Stimulated activated naive CD4-positive, alpha-beta T cell treated with Interleukin-2 at 50 U/mL for 16 hours (primary cell): ENCODE results near the gene EIF5B.
"Not testable (repeated sequence)": the region's sequence is repeated elsewhere in the genome, so short reads cannot be mapped to it uniquely, and the experiment has no call there.

Experiments used
- DNase-seq: peaks from one replicate; lab custom pipeline; 2025; lab: John Stamatoyannopoulos, UW

The EIF5B gene

DNA sequence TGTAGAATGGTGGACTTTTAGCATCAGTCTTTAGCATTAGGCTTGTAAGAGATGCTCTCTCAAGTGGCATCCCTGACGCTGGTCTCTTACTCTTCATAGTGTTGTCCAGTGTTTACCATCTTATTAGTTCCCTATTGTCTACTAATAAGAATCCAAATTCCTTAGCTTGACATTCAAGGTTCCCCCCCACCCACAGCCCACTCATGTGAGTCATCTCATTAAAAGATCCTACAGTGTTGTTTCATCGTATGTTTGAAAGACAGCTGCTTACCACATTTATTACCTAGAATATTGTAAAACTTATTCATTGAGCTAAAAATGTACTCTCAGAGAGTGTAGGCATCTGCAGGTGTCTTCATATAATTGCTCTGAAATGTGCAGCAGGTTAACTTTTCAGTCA is 28.5 kb downstream of the EIF5B start:
- DNase-seq: no peak

DNA sequence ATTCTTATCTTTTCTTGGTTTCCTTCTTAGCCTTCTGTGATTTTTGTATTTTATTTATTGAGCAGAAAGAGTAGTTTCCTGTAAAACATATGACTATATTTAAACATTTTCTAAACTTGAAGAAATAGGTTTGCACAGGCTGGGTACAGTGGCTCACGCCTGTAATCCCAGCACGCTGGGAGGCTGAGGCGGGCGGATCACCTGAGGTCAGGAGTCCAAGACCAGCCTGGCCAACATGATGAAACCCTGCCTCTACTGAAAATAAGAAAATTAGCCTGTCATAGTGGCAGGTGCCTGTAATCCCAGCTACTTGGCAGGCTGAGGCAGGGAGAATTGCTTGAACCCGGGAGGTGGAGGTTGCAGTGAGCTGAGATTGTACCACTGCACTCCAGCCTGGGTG is 31.7 kb downstream of the EIF5B start:
- not testable (repeated sequence) for DNase-seq

DNA sequence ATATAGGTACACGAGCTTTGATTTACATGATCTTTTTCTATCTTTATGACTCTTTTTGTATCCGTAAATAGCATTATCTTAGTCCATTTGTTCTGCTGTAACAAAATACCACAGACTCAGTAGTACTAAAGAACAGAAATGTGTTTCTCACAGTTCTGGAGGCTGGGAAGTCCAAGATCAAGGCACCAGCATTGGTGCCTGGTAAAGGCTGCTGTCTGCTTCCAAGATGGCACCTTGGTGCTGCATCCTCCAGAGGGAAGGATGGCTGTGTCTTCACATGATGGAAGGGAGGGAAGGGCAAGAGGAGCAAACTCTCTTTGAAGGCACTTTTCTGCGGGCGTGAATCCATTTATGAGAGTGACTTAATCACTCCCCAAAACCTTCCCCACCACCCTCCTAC is 36.0 kb downstream of the EIF5B start:
- DNase-seq: no peak

DNA sequence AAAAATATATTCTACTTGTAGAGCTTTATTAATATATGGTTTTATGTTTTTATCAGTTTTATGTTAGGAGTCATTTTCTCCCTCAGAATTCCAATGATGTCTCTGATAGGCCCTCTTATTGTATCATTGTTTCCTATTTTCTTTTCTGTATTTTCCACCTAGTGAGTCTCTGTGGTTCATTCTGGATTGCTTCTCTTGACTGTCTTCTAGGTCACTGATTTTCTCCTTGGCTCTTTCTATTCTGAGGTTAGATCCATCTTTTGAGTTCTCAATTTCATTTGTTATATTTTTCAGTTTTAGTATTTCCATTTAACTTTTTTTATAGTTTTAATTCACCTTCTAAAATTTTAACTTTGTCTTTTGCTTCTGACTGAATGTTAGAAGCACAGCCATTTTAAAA is 37.6 kb downstream of the EIF5B start:
- DNase-seq: no peak

DNA sequence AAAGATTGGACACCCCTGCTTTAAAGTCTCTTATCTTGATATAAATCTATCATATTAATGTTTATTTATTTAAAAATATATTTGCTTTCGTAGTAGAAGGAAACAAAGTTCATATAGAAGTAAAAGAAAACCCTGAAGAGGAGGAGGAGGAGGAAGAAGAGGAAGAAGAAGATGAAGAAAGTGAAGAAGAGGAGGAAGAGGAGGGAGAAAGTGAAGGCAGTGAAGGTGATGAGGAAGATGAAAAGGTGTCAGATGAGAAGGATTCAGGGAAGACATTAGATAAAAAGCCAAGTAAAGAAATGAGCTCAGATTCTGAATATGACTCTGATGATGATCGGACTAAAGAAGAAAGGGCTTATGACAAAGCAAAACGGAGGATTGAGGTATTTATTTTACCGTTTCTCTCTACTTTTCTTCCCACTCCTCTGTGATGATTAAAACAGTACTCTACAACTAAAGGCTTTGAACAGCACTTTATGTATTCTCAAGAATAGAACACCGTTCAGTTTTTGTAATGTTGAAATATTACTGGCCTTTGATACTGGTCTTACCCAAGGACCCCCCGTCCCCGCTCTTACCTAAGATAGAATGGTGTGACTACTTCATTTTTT is 39.2 kb downstream of the EIF5B start:
- no peak for DNase-seq

DNA sequence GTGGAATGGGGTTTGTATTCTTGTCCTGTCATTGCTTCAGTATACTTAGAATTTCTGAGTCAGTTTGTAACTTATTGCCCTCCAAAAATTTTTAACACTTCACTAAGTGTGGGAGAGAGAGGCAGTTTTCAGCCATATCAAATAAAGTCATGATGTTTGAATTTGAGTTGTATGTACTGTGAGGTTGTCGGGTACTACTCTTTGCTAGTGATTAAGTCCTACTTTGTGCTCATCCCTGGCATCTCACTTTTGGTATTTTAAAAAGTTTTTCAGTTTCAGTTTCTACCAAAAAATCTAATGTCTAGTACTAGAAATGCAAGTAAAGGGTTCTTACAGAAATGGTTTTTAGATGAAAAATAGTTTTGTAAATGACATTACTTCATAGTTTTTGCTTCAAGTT is 40.7 kb downstream of the EIF5B start:
- DNase-seq: no peak

DNA sequence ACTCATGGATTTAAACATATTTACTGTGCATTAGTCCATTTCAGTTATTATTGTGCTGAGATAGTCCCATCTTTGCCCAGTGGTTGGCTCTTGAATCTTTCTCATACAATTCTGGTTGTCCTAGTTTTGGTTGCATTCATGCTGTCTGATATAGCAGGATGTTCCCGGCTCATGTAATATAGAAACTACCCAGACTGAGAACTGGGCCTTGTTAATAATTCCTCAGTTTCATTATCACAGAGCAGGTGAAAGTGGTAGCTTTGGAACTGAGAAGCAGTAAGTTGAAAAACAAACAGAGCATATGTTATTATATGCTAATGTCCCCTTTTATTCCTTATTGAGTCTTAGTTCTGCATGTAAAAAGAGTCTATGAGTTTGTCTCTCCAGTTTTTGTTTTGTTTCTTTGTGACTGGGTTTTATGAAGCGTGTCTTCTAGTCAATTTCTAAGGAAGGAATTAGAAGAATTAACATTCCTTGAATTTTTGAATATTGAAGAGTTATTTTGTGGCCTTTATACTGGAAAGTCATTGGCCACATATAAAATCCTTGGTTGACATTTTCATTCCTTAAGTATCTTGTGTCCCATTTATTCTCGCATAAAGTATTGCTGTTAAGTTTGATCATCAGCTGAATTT is 43.3 kb downstream of the EIF5B start:
- DNase-seq: no peak

DNA sequence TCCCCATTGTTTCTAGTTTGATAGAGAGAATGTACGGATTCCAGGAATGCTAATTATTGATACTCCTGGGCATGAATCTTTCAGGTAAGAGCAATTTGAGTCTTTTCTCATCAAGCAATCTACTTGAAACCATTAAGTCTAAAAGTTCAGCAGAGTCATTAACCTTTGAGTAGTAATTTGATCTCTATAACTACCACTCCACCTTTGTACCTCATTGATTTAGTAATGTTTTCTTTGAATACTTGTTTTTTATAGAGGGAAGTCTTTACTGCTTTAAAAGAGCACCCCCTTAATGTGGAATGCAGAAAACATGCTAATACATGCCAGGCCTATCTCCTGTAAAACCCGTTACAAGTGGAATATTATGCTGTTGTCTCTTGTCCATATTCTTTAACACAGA is 45.0 kb downstream of the EIF5B start:
- DNase-seq: no peak

DNA sequence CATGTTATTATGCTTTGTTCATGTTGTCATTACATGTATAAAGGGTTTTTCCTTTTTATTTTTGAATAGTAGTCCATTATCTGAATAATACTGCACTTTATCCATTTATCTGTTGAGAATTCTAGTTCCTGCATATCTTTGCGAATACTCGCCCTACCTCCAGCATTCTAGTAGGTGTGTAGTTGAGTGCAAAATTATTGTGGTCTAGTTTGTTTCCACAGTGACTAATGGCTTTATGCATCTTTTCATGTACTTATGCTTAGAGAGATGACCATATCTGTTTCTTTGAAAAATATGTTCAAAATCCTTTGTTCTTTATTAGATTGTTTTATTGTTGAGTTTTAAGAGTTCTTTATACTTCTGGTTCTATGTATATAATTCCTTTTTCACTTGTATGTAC is 48.8 kb downstream of the EIF5B start:
- DNase-seq: no peak

DNA sequence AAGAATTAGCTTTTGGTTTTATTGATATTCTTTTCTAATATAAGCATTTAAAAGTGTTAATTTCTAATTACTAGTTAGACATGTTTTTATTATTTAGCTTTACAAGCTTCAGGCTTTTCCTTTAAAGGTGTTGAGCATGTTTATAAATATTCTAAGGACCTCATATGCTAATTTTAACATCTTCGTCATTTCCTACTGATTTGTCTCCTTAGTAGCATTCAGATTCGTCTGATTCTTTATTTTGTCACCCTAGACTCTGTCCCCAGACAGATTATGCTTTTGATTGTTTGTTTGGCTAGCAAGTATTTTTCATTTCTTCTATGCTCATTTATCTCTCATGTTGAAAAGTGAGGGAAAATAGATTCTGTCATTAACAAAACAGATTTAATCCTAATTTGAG is 51.7 kb downstream of the EIF5B start:
- no peak for DNase-seq

DNA sequence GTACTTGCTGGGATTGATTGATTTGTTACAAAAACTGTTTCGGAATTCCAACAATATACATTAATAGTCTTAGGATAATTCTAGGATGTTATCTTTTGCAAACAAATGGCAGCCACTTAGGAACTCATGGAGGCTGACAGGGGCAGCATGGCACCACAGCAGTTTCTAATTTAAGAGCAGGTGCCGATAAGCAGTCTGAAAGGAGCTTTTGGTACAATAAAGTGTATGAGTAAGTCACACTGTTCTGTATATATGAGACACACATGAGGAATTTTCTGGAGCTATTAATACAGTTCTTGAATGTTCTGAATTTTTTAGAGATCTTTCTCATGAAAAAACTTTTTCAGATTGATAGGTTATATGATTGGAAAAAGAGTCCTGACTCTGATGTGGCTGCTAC is 52.2 kb downstream of the EIF5B start:
- DNase-seq: no peak

DNA sequence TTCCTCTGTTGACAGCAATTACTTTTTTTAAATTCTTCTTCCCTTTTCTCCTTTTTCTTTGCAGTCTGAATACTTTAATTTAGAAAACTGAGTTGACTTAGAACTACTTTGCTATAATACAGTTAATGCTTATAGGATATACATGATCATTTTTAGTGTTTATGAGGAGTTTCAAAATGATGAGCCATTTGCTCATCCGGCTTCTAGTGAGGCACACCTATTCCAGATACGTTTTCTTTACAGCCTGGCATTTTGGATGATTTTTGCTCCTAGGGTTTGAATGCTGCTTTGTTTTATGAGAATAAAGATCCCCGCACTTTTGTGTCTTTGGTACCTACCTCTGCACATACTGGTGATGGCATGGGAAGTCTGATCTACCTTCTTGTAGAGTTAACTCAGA is 52.8 kb downstream of the EIF5B start:
- no peak for DNase-seq

DNA sequence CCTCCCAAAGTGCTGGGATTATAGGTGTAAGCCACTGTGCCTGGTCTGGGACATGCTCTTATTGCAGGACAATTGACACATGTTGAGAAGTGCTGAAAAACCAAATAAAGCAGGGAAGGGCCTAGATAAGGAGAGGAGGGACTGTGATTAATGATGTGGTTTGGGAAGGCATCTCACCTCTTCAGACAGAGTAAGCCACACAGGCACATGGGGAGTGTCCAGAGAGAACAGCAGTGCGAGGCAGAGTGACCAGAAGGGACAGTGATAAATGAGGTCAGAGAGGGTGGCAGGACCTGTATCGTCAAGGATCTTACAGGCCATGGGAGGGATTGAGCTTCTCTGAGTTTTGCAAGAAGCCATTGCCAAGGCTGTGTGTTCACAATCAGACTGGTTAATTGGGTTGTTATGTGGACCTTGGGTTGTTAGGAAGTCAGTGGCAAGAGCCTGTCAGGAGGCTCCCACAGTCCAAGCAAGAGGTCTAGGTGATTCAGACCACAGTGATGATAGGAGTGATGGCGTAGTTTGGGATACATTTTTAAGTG is 58.5 kb downstream of the EIF5B start:
- no peak for DNase-seq

DNA sequence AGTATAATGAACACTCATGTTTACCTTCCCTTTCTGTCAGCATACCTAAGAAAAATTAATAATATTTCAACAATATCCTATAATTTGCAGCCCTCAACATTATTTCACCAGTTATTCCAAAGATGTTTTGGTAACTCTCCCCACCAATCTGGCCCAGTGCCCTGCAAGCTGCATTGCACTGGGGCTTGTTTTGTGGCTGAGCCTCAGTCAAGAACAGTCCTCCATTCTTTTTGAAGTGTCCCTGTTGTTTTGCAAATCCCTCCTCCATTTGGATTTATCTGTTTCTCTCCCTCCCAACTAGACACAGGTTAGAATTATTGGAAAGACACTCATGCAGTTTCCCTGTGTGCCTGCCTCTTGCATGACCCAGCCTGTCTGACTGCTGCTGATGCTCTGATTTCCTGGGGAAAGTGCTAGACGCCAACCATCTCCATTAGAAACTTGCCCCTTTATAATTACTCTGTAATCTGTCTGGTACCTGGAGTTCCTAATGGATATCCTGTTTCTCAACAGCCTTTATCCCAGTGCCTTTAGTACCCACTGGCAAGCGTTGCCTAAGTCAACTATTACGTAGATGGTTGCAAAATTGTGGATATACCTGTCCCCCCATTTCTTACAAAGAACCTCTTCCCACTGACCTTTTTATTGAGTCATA is 60.2 kb downstream of the EIF5B start:
- no peak for DNase-seq

DNA sequence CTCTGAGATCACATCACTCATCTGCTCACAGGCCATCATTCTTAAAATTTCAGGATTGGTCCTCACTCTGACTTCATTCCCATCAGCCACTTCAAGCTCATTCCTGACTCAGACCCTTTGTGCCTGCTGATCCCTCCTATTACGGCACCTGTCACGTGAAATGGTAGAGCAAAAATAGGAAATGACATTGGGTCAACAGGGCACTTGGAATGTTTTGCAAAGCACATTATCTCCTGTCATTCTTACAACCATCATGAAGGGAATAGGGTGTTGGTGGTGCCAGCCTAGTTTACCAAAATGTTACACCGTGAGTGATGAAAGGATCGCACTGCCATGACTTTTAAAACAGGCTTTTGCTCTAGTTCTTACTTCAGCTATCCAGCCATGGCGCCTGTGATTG is 61.1 kb downstream of the EIF5B start:
- DNase-seq: no peak

DNA sequence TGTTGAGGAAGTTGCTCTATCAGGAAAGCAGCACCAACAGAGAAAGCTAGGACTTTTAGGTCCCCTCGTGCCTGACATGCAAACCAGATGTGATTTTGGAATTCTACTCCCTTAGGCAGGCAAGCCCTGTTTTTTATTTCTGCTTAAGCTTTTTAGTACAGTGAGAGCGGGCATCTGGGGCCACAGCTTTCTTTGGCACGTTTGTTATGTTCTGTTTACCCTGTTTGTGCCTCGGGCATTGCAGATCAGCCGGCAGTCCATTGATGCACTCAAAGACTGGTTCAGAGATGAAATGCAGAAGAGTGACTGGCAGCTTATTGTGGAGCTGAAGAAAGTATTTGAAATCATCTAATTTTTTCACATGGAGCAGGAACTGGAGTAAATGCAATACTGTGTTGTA is 61.9 kb downstream of the EIF5B start:
- no peak for DNase-seq

DNA sequence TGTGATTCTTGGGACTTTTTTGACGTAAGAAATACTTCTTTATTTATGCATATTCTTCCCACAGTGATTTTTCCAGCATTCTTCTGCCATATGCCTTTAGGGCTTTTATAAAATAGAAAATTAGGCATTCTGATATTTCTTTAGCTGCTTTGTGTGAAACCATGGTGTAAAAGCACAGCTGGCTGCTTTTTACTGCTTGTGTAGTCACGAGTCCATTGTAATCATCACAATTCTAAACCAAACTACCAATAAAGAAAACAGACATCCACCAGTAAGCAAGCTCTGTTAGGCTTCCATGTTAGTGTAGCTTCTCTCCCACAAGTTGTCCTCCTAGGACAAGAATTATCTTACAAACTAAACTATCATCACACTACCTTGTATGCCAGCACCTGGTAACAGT is 62.6 kb downstream of the EIF5B start:
- no peak for DNase-seq

DNA sequence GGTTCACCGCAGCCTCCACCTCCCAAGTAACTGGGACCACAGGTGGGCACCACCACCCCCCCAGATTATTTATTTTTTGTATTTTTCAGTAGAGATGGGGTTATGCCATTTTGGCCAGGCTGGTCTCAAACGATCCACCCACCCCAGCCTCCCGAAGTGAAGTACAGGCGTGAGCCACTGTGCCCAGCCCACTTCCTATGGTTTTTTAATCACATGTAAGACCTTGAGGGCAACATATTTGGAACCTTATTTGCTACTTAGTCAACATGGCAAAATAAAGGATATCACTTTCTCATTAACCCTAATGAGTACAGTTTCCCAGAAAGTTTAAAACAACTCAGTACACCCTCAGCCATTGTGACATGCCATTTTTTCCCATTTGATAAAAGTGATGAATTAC is 64.7 kb downstream of the EIF5B start:
- DNase-seq: no peak

DNA sequence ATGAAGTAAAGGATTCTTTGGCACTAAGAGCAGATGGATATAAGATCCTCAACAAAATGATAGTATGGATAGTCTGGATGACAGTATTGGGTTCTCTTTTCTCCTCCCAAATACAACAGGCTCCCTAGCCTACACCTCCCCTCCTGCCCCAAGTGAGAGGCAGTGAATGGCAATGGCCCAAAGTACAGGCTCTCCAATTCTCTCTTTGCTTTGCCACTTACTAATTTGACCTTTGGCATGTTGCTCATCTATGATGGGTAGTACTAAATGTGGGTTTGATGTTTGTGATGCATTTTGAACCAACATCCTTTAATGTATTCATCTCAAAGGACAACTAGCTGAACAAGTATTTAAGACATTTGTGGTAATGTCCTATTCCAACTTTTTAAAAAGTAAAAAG is 65.9 kb downstream of the EIF5B start:
- DNase-seq: no peak

DNA sequence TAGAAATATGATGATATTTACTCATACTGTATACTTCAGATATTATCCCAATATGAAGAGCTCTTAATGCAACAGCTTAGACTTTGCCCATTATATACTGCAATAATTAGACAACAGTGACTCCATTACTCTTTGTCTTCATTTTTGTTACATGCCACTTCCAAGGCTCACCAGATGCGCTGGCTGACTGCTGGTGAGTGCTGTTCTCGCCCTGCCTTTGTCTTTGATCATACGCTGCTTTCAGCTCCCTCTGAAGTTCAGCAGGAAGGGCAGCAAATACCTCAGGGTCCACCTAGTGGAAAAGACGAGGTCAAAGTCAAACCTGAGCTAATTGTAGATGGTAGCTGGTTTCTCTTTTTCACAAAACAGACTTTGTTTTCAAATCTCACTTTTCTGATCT is 66.3 kb downstream of the EIF5B start:
- no peak for DNase-seq

DNA sequence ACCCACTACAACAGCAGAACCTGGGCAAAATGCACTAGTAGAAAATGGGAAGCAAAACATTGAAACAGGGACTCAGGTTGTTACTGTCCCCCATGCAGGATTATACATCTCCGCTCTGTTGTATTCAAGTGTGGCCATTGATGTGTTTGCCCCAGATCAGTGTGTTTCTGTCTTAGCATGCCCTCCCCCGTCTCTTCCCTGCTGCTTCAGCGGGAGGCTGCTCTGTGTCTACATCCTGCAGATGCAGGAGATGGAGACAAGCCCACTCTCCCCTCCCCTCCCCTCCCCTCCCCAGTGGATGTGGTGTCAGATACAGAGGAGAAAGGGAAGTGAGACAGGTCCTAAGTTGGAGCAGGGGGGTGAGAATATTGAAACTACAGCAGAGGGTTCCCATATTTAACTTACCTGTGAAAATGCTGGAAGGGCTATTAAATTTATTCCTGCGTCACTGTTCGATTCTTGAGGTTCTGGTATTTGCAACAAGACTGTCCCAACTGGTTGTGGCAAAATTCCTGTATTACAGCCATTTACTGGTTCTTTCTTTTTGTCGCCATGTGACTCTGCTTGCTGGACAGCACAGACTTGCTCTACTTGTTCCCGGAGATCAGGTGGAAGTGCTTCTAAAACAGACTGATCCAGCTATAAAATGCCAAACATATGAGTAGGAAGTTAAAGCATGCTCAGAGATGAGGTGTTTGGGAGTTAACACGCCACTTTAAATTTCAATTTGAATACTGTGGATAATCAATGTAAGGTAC is 67.0 kb downstream of the EIF5B start:
- no peak for DNase-seq

DNA sequence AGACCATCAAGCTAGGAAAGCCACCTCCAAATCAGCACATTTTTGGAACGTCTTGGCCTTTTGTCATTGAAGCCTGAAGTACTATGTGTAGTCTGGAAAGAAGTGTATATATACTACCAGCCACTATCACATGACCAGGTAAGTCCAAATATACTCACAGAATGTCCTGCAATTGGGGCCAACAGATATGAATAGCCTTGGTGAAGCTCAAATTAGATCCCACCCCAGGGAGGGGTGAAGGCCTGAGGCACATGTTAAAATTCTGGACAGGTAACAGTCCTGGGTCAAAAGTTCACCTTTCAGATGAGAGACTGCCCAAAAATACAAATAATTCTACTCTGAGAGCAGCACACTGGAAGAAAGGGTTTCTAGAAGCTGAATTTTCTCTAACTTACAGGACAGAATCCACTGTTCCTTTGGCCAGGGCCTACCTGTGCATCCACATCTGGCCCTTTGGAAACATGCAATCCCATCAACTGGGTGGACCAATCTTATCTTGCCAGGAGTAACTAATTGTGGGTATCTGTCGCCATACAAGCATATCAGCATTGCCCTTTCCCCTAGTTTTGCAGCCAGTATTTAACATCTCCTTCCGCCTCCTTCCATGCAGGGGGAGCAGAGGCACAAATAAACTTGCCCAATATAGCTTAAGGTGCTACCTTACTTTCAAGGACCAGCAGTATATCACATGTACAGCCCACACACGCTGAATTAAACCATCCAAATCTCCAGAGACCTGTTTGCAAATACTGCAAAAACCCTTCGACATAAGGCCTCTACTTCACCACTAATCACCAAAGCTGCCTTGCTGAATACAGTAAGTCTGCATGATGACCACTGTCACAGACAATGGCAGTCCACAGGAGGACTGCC is 67.8 kb downstream of the EIF5B start:
- DNase-seq: no peak
